ENCODE measurements around the gene EZR.

DNA sequence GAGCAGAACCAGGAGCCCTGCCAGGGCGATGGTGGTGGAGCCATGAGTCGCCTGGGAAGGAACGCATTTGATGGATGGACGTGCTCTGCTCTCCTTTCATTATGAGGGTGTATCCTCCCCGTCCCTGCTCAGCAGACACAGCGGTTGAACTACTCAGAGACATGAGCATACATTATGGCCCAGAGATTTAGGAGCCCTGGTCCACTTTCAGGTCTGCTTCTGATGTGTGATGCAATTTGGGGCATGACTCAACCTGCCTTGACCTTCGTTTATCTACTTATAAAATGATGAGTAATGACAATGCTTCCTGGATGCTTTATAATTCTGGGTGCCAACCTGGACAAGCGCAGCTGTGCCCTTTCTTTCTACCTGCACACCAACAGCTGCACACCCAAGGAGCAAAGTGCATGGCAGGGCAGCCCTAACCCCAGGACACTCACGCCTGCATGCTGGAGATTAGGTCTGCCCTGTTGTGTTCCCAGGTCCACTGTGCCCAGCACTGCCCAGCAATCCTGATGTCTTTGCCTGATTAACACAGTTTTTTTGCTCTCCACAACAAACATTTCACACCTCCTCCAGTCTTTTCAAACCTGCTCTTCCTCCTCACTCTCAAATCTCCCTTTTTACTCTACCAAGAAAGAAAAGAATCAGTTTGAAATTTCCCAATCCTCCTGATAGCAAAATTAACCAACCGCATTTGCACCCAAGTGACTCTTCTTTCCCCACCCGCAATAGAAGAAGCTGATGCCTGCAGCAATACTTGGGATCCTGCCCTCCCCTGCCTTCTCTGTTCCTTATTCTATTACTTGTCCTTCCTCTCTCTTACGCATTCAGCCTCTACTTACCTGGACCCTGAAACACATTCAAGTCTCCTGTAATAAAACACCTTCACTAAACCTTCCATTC lies 81.2 kb downstream of the EZR start:
- TF ChIP-seq EZH2 (IDR thresholded peaks at IDR 0.05; ENCODE audit: borderline replicate concordance, low read length) = no peak
- TF ChIP-seq, protein P1, sequence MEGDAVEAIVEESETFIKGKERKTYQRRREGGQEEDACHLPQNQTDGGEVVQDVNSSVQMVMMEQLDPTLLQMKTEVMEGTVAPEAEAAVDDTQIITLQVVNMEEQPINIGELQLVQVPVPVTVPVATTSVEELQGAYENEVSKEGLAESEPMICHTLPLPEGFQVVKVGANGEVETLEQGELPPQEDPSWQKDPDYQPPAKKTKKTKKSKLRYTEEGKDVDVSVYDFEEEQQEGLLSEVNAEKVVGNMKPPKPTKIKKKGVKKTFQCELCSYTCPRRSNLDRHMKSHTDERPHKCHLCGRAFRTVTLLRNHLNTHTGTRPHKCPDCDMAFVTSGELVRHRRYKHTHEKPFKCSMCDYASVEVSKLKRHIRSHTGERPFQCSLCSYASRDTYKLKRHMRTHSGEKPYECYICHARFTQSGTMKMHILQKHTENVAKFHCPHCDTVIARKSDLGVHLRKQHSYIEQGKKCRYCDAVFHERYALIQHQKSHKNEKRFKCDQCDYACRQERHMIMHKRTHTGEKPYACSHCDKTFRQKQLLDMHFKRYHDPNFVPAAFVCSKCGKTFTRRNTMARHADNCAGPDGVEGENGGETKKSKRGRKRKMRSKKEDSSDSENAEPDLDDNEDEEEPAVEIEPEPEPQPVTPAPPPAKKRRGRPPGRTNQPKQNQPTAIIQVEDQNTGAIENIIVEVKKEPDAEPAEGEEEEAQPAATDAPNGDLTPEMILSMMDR (IDR thresholded peaks at IDR 0.05; ENCODE audit: low read length) = no peak
